CD14-positive monocyte (primary cell): ENCODE measurements around the gene RPL18. TPM values are rescaled to one million over a fixed set of nuclear protein-coding genes. Genes with fewer than 3 reads are reported as not detected.

Source experiments
- DNase-seq, 3 donors: peaks; one replicate each; pipeline ENCODE4 v3.0.0-alpha.2; 2011 to 2022
- H2AFZ ChIP-seq: 2 replicates; pipeline ENCODE4 v1.6.0; 2012; ENCODE audit warnings: mild to moderate bottlenecking, low read depth, low read length, inconsistent platforms; ENCODE audit not compliant: insufficient read depth, poor library complexity, severe bottlenecking
- H3K27ac ChIP-seq, 2 donors: 1 replicate in 1 of 2; 2 replicates in 1 of 2; pipeline ENCODE4 v1.5.1; 2012 to 2013; ENCODE audit warnings: low read length in 2 of 2, control low read depth in 1 of 2, inconsistent platforms in 1 of 2, low read depth in 1 of 2, mild to moderate bottlenecking in 1 of 2
- H3K27me3 ChIP-seq, 2 donors: one replicate each; pipeline versions ENCODE4 v1.6.0 to v1.6.1; 2011 to 2013; ENCODE audit warnings: low read length in 2 of 2; ENCODE audit not compliant: control insufficient read depth in 2 of 2, insufficient read depth in 2 of 2
- H3K36me3 ChIP-seq, 2 donors: replicated peaks in 1 of 2; 1 replicate in 1 of 2; 2 replicates in 1 of 2; pipeline versions ENCODE4 v1.5.1 to v1.6.1; 2012 to 2013; ENCODE audit warnings: low read length in 2 of 2, control low read depth in 1 of 2, inconsistent platforms in 1 of 2, mild to moderate bottlenecking in 1 of 2; ENCODE audit not compliant: insufficient read depth in 2 of 2, control insufficient read depth in 1 of 2
- H3K4me1 ChIP-seq, 2 donors: 1 replicate in 1 of 2; 2 replicates in 1 of 2; pipeline versions ENCODE4 v1.5.1 to v1.6.1; 2012 to 2013; ENCODE audit warnings: low read length in 2 of 2, control low read depth in 1 of 2, inconsistent platforms in 1 of 2, mild to moderate bottlenecking in 1 of 2, moderate library complexity in 1 of 2; ENCODE audit not compliant: insufficient read depth in 2 of 2, control insufficient read depth in 1 of 2
- H3K4me2 ChIP-seq: replicated peaks from 2 replicates; pipeline ENCODE3; 2012; ENCODE audit warnings: low read length, moderate library complexity, mild to moderate bottlenecking; ENCODE audit not compliant: poor library complexity, severe bottlenecking; ENCODE audit errors: extremely low read depth
- H3K4me3 ChIP-seq, 3 experiments: fragments of 200-600 bp in 1 of 3; sonication (generic) in 1 of 3; replicated peaks in 1 of 3; 1 replicate in 2 of 3; 2 replicates in 1 of 3; pipeline ENCODE4 v1.5.1; 2011 to 2013; ENCODE audit warnings: low read length in 3 of 3, mild to moderate bottlenecking in 3 of 3, control low read depth in 2 of 3, low read depth in 2 of 3, inconsistent platforms in 1 of 3, moderate library complexity in 1 of 3
- H3K79me2 ChIP-seq: 2 replicates; pipeline ENCODE4 v1.6.0; 2012; ENCODE audit warnings: mild to moderate bottlenecking, control low read depth, inconsistent platforms, low read length, moderate library complexity; ENCODE audit not compliant: insufficient read depth
- H3K9ac ChIP-seq: 2 replicates; pipeline ENCODE4 v1.6.0; 2017; ENCODE audit warnings: low read length, mild to moderate bottlenecking; ENCODE audit not compliant: insufficient read depth, poor library complexity, severe bottlenecking
- H3K9me3 ChIP-seq, 2 donors: replicated peaks in 1 of 2; 1 replicate in 1 of 2; 2 replicates in 1 of 2; pipeline versions ENCODE4 v1.5.1 to v1.6.1; 2012 to 2013; ENCODE audit warnings: low read length in 2 of 2, control low read depth in 1 of 2; ENCODE audit not compliant: control insufficient read depth in 1 of 2, insufficient read depth in 1 of 2
- H4K20me1 ChIP-seq: 2 replicates; pipeline ENCODE4 v1.6.0; 2012; ENCODE audit warnings: mild to moderate bottlenecking, low read length, control low read depth, moderate library complexity; ENCODE audit not compliant: insufficient read depth
- H3K27ac Mint-ChIP-seq, 7 donors: one replicate each; pipeline ENCODE4 v1.8.0; 2020; ENCODE audit warnings: mild to moderate bottlenecking in 7 of 7, mixed read lengths in 7 of 7, moderate library complexity in 6 of 7, inconsistent platforms in 2 of 7
- H3K27me3 Mint-ChIP-seq, 3 donors: one replicate each; pipeline ENCODE4 v1.8.0; 2021 to 2022; ENCODE audit warnings: low read depth in 3 of 3, mild to moderate bottlenecking in 3 of 3, mixed read lengths in 3 of 3, moderate library complexity in 3 of 3, inconsistent platforms in 1 of 3
- H3K36me3 Mint-ChIP-seq, 2 donors: one replicate each; pipeline ENCODE4 v1.8.0; 2020; ENCODE audit warnings: mixed read lengths in 2 of 2, inconsistent platforms in 1 of 2, mild to moderate bottlenecking in 1 of 2
- H3K4me1 Mint-ChIP-seq: one replicate; pipeline ENCODE4 v1.8.0; 2020; ENCODE audit warnings: mild to moderate bottlenecking, mixed read lengths
- H3K4me3 Mint-ChIP-seq, 2 donors: one replicate each; pipeline ENCODE4 v1.8.0; 2020; ENCODE audit warnings: mild to moderate bottlenecking in 2 of 2, mixed read lengths in 2 of 2, moderate library complexity in 1 of 2
- H3K9me3 Mint-ChIP-seq, 7 donors: one replicate each; pipeline ENCODE4 v1.8.0; 2020 to 2022; ENCODE audit warnings: mixed read lengths in 7 of 7, mild to moderate bottlenecking in 6 of 7, moderate library complexity in 6 of 7, inconsistent platforms in 2 of 7
- WGBS: methylation state at CpG from one replicate; pipeline ENCODE4 v1.1.5; 2013; ENCODE audit warnings: missing lambda C conversion rate; ENCODE audit not compliant: insufficient coverage; 5-methylcytosine and 5-hydroxymethylcytosine counted together
- intact Hi-C, 2 donors: fragments of 100-400 bp; cut with micrococcal nuclease; formaldehyde crosslinking; loops; one replicate each; pipeline versions ENCODE4 v1.15.0 to v1.15.1; 2023
- polyA plus RNA-seq, 3 donors: library from polyadenylated mRNA; depleted of rRNA in 1 of 3; unstranded in 2 of 3; stranded (reverse) in 1 of 3; fragments of 300-500 nt in 2 of 3; fragments of >200 nt in 1 of 3; fragmentation: Illumina TruSeq in 2 of 3; gene quantifications; 1 replicate in 2 of 3; 2 replicates in 1 of 3; pipeline ENCODE4 v1.2.3, GENCODE V29; 2012 to 2021
- TF ChIP-seq, protein P1 (sequence below): fragments of 200-600 bp; IDR thresholded peaks from one replicate; pipeline ENCODE4 v1.8.0; 2022; ENCODE audit warnings: antibody characterized with exemption, mild to moderate bottlenecking

RPL18 gene
- polyA plus RNA-seq, 3 donors, result 803 to 1,540 (median 892) TPM

DNA sequence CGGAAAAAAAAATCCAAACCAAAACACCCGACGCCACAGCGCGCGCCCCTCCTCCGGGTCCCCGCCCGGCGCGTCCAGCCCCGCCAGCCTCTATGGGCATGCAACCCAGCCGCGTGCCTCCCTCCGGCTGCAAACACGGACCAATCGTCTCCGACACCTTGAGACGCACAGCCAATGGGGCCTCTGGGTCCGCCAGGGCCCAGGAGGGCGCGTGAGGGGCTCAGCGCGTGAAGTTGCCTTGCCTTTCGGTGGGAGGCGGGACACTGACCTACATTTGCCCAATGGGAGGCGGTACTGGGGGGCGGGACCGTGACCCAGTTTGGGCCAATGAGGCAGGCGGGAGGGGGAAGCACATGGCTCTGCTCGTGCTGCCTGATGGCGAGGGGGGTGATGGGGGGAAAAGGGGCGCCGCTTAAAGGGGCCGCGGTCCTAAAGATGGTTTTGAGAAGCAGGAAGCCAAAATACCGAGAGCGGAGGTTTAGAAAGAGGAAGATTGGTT, 18.5 kb upstream of the RPL18 start:
- peaks cover 50% of the 10 kb centered on the region for H3K4me1 Mint-ChIP-seq
- H3K4me3 Mint-ChIP-seq, result peak overlapping the region; percentile 98 to 99

DNA sequence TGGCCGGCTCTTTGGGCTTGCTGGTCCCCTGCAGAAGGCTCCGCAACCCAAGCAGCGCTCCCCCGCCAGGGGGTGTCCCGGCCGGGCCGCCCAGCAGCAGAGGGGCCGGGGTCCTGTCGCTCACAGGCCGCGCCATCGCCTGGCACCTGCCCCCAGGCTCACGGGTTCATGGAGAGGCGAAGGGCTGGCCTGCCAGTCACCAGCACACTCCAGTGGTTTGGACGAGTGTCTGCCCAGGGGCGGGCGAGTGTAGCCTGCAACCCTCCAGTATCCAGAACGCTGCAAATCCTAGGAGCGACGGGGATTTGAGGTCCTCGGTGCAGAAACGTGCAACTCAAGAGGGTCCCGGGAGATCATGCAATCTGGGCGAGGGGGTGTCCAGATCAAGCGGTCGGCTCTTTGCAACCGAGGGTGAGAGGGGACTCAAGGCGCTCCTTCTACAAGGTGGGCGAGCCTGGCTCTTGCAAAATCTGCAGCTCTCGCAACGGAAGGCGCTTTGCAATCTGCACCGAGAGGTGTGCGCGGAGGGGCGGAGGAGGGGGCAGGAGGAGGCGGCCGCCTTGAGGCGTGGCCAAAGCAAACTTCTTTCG, 18.0 kb upstream of the RPL18 start, which contains the start of gene DBP:
Gene DBP, minus strand, starts transcription at position 521 of the 590 bp plus-strand sequence. Its CDS starts 385 bp downstream, at position 136.
- Mint-ChIP-seq H3K4me3 (peak within 1 kb of the TSS; percentile 98 to 99), H3K36me3 (peaks cover 14 to 18% of the 10 kb centered on the region in 2 donors), H3K27ac (peak within 1 kb of the TSS; percentile 96 to 99 (median 99)), H3K4me1 (peaks cover 53% of the 10 kb centered on the region), H3K9me3 (peaks cover 0 to 3% (median 1%) of the 10 kb centered on the region in 7 donors), H3K27me3 (peaks cover 2 to 9% (median 9%) of the 10 kb centered on the region in 3 donors)
- peak within 1 kb of the TSS; percentile 95 to 96 for H3K27ac ChIP-seq
- peak within 1 kb of the TSS; percentile 77 for H2AFZ ChIP-seq
- H4K20me1 ChIP-seq, result peaks cover 10% of the 10 kb centered on the region
- H3K4me2 ChIP-seq, result peak within 1 kb of the TSS; percentile 93
- TF ChIP-seq, protein P1, sequence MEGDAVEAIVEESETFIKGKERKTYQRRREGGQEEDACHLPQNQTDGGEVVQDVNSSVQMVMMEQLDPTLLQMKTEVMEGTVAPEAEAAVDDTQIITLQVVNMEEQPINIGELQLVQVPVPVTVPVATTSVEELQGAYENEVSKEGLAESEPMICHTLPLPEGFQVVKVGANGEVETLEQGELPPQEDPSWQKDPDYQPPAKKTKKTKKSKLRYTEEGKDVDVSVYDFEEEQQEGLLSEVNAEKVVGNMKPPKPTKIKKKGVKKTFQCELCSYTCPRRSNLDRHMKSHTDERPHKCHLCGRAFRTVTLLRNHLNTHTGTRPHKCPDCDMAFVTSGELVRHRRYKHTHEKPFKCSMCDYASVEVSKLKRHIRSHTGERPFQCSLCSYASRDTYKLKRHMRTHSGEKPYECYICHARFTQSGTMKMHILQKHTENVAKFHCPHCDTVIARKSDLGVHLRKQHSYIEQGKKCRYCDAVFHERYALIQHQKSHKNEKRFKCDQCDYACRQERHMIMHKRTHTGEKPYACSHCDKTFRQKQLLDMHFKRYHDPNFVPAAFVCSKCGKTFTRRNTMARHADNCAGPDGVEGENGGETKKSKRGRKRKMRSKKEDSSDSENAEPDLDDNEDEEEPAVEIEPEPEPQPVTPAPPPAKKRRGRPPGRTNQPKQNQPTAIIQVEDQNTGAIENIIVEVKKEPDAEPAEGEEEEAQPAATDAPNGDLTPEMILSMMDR, result peak; percentile 16
- H3K9ac ChIP-seq, result peak within 1 kb of the TSS; percentile 84
- peaks cover 50 to 79% of the 10 kb centered on the region in 2 donors for H3K4me1 ChIP-seq
- peaks cover 44% of the 10 kb centered on the region for H3K79me2 ChIP-seq
- H3K36me3 ChIP-seq, result peaks cover 8 to 13% of the 10 kb centered on the region in 2 donors
- intact Hi-C loops, result loop anchor here (5.0 to 10.0 kb wide), 3 partner anchors 312 to 330 kb away; partner anchors contain the start of genes FTL (in 2 of the 2) and EMP3 (in 1 of the 2)
- H3K27me3 ChIP-seq, result no peaks in the 10 kb centered on the region
- no peaks in the 10 kb centered on the region for H3K9me3 ChIP-seq
- peak within 1 kb of the TSS; percentile 70 to 86 (median 84) for H3K4me3 ChIP-seq
- no peak for DNase-seq
- 0% methylated on average over 36 of the region's 40 CpGs for WGBS

More for the DNA sequence above, 18.5 kb upstream of the RPL18 start:
- Histone ChIP-seq H3K36me3 (peaks cover 6 to 8% of the 10 kb centered on the region in 2 donors), H3K27ac (peak overlapping the region; percentile 95 to 96), H2AFZ (peak overlapping the region; percentile 61), H3K27me3 (no peaks in the 10 kb centered on the region), H3K9ac (peak overlapping the region; percentile 84), H3K4me3 (peak overlapping the region; percentile 70 to 86 (median 84)), H3K79me2 (peaks cover 44% of the 10 kb centered on the region), H3K4me1 (peaks cover 47 to 73% of the 10 kb centered on the region in 2 donors), H4K20me1 (peaks cover 10% of the 10 kb centered on the region), H3K9me3 (no peaks in the 10 kb centered on the region), H3K4me2 (peak overlapping the region; percentile 93)
- under 1% methylated on average over 34 of the region's 38 CpGs for WGBS
- intact Hi-C loops, result loop anchor here (5.0 to 10.0 kb wide), 3 partner anchors 313 to 330 kb away; partner anchors contain the start of genes FTL (in 2 of the 2) and EMP3 (in 1 of the 2)
- H3K27ac Mint-ChIP-seq, result peak overlapping the region; percentile 96 to 99 (median 99)
- peak; percentile 97 to 99 (median 98) for DNase-seq
- H3K9me3 Mint-ChIP-seq, result peaks cover 0 to 3% (median 1%) of the 10 kb centered on the region in 7 donors
- H3K36me3 Mint-ChIP-seq, result peaks cover 10 to 12% of the 10 kb centered on the region in 2 donors
- TF ChIP-seq, protein P1, result no peak
- peaks cover 3 to 10% (median 9%) of the 10 kb centered on the region in 3 donors for H3K27me3 Mint-ChIP-seq
